AG04449 (cell line): Measurements from ENCODE around the gene PGF.
A peak's percentile ranks its signal among the peaks of the same experiment; 100 is the strongest.

Source experiments
- CTCF ChIA-PET: fragments of 350-600 bp; formaldehyde crosslinking; extraction: SDS; loops from one replicate; lab custom pipeline; 2021; ENCODE audit warnings: antibody characterized with exemption; lab: Yijun Ruan, JAX
- POLR2A ChIA-PET: fragments of 400-600, 350-600 bp; formaldehyde crosslinking; extraction: SDS; loops from one replicate; lab custom pipeline; 2020; ENCODE audit warnings: antibody characterized with exemption, inconsistent platforms; lab: Yijun Ruan, JAX
- DNase-seq: peaks from one replicate; pipeline ENCODE4 v3.0.0-alpha.2; 2010; ENCODE audit warnings: low read depth, low spot score
- H3K4me3 ChIP-seq: 2 replicates; pipeline ENCODE4 v1.5.1; 2011; ENCODE audit warnings: low read depth, mild to moderate bottlenecking, control low read depth, low read length
- CTCF ChIP-seq: IDR thresholded peaks from one replicate; pipeline ENCODE4 v1.5.1; 2011; ENCODE audit warnings: mild to moderate bottlenecking, moderate library complexity, low read length, control low read depth, inconsistent platforms; ENCODE audit not compliant: insufficient read depth; ENCODE audit errors: missing control alignments

The PGF gene

GRCh38 chr14:74915826-74916225 is 39.6 kb downstream of the PGF start:
- no peak for TF ChIP-seq CTCF
- H3K4me3 ChIP-seq, result no peak overlapping the region
- no peak for DNase-seq
- CTCF ChIA-PET, result interaction anchor here (1.5 to 6.9 kb wide), 3 partner anchors 9 to 173 kb away, joined by 4 to 79 read pairs (median 61); no protein-coding TSS in a partner anchor
- POLR2A ChIA-PET, result no interaction called here

GRCh38 chr14:74915426-74915825 is 40.0 kb downstream of the PGF start:
- no peak for TF ChIP-seq CTCF
- ChIA-PET POLR2A (no interaction called here), CTCF (interaction anchor here (1.5 to 6.9 kb wide), 3 partner anchors 8 to 173 kb away, joined by 4 to 79 read pairs (median 61); no protein-coding TSS in a partner anchor)
- H3K4me3 ChIP-seq, result no peak overlapping the region
- DNase-seq, result no peak

- peak; percentile 95 for TF ChIP-seq CTCF
- no peak overlapping the region for H3K4me3 ChIP-seq
- POLR2A ChIA-PET, result no interaction called here
- CTCF ChIA-PET, result interaction anchor here (5.0 kb wide), 1 partner anchor 174 kb away, joined by 79 read pairs; no protein-coding TSS in a partner anchor
- DNase-seq, result no peak
Observed at GRCh38 chr14:74913986-74914573, 41.3 kb downstream of the PGF start.

GRCh38 chr14:74913393-74913910 is 41.9 kb downstream of the PGF start:
- H3K4me3 ChIP-seq, result no peak overlapping the region
- DNase-seq, result no peak
- CTCF ChIA-PET, result interaction anchor here (0.7 to 26.3 kb wide), 5 partner anchors 9 to 389 kb away, joined by 3 to 689 read pairs (median 11); partner anchors contain the start of gene RPS6KL1
- no peak for TF ChIP-seq CTCF
- POLR2A ChIA-PET, result no interaction called here

GRCh38 chr14:74912801-74913200 is 42.6 kb downstream of the PGF start:
- POLR2A ChIA-PET, result no interaction called here
- CTCF ChIA-PET, result interaction anchor here (0.7 to 26.3 kb wide), 7 partner anchors 8 to 389 kb away, joined by 3 to 689 read pairs (median 6); partner anchors contain the start of gene RPS6KL1
- H3K4me3 ChIP-seq, result no peak overlapping the region
- TF ChIP-seq CTCF, result no peak
- no peak for DNase-seq

GRCh38 chr14:74912111-74912510 is 43.3 kb downstream of the PGF start:
- CTCF ChIA-PET, result interaction anchor here (0.6 to 26.3 kb wide), 10 partner anchors 8 to 390 kb away, joined by 3 to 689 read pairs (median 5); partner anchors contain the start of gene RPS6KL1

More at GRCh38 chr14:74912111-74912510, 43.3 kb downstream of the PGF start:
- TF ChIP-seq CTCF, result no peak
- POLR2A ChIA-PET, result no interaction called here
- DNase-seq, result no peak
- H3K4me3 ChIP-seq, result no peak overlapping the region
